T-helper 9 cell (primary cell): ENCODE data around the gene NEUROD2.

Source experiments
- DNase-seq: peaks from one replicate; pipeline ENCODE4 v3.0.0-alpha.2; 2020
- total RNA-seq, 2 donors: gene quantifications; one replicate each; lab custom pipeline; 2026; lab: John Stamatoyannopoulos, UW

NEUROD2 gene
- total RNA-seq, result 0 reads per million in 2 donors

DNA sequence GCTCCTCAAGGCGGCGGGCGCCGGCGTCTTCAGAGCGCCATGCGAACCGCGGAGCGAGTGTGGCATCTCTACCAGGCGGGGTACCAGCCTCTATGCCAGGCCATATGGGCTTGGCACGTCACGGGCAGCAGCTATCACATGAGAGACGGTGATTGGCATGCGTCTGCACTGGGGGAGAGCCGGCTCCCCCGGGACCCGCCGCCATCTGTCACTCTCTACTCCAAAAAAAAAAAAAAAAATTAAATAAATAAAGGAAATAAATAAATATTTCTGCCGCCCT lies at the start of gene NEUROD2:
Gene NEUROD2, minus strand, starts transcription at position 70 of the 280 bp plus-strand sequence. CDS start 1,321 bp downstream, outside the sequence.
- no peak for DNase-seq

DNA sequence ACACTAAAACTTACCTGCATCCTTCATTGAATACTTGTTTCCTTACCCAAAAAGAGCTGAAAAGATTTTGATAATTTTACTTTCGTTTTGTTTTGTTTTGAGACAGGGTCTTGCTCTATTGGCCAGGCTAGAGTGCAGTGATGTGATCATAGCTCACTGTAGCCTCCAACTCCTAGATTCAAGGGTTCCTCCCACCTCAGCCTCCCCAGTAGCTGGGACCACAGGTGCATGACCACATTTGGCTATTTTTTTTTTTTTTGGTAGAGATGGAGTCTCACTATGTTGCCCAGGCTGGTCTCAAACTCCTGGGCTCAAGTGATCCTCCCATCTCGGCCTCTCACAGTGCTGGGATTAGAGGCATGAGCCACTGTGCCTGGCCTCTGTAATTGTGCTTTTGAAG lies 47.4 kb upstream of the NEUROD2 start:
- no peak for DNase-seq

DNA sequence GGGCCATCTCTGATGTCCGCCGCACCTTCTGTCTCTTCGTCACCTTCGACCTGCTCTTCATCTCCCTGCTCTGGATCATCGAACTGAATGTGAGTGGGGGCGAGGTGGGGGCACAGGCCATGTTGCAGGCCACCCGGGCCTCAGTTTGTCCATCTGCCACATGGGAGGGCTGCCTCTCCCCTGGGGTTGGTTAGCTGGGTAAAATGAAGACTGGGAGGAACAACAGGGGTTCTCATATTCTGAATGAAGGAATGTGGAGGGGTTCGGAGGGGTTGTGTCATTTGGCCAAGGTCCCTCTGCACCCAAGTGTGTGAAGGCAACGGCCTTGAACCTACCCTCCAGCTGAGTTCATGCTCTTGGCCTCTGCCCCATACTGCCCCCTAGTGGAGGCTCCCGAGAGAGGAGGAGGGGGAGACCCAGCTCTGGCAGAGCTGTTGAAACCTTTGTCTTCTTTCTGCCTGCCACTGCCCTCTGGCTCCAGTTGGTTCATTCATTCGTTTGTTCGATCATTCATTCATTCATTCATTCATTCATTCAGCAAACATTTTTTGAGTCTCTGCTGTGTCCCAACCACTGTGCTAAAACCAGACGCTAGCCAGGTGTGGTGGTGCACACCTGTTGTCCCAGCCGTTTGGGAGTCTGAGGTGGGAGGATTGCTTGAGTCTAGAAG lies 46.1 kb upstream of the NEUROD2 start:
- peak; percentile 90 for DNase-seq

DNA sequence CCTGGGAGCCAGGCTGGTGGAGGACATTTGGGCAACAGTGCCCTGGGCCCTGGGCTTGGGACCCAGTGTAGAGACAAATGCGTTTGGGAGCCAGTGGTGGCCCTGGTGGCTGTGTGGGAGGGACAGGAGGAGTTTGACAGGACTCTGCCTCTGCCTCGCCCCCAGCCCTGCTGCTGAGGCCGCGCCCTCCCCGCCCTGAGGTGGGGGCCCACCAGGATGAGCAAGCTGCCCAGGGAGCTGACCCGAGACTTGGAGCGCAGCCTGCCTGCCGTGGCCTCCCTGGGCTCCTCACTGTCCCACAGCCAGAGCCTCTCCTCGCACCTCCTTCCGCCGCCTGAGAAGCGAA lies 45.6 kb upstream of the NEUROD2 start:
- no peak for DNase-seq

DNA sequence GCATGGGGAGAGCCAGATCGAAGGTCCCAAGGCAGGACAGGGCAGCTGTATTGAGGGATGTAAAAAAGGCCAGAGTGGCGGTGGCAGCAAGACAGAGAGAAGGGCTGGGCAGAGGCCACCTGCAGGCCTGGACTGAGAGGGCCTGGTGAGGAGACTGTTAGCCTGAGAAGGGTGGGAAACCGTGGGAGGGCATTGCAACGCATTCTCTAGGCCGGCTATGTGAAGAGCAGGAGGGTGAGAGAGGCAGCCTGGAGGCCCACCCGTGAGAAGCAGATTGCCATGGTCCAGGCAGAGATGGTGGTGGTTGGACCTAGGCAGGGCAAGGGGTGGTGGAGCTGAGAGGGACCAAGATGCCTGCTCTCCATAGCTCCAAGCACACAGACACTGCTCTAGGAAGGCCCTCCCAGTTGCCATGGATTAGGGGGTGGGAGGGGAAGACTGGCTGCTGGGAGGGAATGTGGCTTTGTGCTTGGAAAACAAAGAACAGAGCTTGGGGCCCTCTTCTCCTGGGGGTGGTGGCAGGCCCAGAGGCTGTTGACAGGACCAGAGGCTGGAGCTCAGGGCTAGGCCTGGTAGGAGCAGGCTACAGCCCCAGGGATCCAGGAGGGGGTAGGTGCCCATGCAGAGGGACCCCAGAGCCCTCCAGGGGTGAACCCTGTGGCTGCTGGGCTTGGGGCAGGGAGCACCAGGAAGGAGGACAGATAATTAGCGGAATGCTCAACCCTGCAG lies 45.0 kb upstream of the NEUROD2 start:
- no peak for DNase-seq

DNA sequence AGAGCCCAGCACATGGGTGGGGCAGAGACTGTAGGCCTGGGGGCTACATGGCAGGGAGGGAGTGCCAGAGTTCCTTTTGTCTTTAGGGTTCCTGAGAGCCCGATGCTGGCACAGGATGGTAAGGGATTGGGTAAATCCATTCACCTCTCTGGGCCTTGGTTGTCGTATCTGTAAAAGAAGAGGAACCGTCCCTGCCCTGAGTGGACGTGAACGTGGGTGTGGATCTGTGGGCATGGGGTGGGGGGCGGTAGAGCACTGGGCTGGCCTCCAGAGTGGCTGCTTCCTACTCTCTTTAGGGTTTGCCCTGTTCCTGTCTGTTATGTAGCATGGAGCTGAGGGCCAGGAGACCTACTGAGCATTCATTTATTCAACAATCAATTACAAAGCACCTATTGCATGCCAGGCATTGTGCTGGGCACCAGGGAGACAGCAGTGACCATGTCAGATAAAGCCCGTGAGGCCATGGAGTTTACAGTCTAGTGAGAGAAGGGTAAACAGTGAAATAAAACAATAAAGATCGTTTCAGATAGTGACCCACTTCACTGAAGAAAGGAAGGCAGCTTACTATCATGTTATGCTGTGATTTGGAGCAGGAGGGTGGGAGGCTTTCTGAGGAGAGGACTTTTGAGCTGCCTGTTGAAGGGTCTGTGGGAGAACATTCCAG lies 44.3 kb upstream of the NEUROD2 start:
- no peak for DNase-seq

DNA sequence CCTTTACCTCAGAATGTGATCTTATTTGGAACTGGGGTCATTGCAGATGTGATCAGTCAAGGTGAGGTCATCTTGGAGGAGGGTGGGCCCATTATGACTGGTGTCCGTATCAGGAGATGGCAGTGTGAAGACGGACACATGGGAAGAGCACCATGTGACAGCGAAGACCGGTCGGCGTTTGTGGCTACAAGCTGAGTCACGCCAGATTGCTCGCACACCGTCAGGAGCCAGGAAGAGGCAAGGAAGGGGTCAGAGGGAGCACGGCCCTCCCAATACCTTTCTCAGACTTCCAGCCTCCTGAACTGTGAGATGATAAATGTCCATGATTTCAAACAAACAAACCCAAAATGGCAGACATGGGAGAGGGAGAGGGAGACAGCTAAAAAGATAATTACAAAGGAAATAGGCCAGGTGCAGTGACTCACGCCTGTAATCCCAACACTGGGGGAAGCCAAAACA lies 42.4 kb upstream of the NEUROD2 start:
- DNase-seq, result no peak

DNA sequence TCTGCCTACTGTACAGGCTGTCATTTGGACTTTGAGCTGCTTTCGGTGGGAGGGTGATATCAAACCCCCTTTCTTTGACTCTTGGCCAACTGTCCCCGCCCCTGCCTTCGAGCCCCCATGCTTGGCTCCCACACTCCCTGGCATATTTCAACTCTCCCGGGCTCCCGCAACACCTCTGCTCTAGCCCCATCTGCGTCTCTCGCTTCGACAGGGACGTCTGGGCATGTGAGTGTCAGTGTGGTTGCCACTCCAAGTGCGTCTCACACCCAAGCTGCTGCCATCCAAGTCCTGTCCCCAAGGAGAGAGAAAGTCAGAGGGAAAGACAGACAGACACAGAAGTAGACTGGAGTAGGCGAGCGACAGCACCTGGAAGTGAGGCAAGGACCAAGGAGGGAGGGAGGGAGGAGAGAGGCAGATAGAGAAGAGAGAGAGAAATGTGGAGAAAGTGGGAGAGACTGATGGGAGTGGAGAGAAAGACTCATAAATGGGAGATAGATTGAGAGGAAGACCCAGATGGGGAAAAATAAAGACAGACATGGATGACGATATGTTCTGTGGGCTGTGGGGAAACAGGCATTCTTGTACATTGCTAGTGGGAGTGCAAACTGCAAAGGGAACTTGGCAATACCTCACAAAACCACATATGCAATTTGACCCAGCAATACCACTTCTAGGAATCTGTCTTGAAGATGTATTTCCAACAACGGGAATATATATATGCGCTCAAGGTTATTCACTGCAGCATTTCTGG lies 41.1 kb upstream of the NEUROD2 start:
- DNase-seq, result no peak

DNA sequence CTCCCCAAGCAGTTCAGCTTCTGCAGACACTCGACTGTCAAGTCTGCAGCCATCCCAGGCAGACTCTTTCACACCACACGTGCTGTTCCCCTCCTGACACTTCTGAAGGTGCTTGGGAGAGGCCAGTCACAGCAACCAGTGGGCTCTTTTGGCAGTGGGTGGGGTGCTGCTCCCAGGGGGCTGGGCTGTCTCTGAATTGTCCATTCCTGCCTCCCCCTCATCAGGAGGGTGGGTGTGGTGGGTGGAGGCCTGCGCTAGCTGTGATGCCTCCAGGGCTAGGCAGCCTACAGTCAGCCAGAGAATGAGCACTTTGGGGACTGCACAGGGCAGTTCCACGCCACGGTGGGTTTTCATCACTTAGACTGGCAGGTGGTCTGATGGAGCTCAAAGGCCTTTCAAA lies 39.5 kb upstream of the NEUROD2 start:
- no peak for DNase-seq

DNA sequence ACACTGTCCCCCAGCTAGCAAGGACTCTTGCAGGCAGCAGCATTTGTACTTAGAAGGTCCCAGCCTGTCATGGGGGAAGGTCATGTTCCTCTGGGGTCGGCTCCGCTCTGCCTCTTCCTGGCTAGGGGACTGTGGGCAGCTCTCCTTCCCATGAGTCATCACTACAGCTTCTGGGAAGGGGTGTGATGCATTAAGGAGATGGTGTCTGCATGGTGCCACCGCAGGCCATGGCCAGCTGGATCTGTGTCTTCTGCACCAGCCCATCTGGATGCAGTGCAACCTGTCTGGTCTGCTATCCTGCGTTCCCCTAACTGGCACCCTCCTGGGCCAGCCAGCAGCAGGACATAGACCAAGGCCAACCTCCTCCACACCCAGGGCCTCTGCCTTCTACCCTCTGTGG lies 35.6 kb upstream of the NEUROD2 start:
- no peak for DNase-seq

DNA sequence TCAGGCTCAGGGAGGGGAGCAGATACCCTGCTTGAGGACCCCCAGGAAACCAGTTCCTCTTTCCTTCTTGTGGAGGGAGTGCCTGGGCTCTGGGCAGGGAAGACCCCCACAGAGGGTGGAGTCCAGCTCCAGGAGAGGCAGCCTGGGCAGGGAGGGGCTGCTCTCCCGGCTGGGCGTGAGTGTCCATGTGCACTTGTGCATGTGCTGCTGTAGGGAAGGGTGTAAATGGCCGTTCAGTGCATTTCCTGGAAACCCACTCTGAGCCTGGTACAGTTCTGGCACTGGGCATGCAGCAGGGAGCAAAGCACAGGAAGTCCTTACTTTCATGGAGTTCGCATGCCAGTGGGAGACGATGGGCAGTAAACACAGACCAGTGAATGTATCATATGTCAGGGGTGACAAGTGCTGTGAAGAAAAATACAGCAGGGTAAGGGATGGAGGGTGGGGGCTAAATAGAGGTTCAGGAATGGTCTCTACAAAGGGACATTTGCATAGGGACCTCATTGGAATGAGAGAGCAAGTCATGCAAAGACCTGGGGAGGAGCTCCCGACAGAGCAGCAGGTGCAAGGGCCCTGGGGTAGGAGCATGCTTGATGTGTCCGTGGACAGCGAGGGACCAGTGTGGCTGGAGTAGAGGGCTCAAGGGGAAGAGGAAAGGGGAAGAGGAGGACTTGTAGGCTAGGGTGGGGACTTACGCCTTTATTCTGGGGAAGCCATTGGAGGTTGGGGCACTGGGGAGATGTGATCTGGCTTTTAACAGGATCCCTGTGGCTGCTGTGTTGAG lies 34.8 kb upstream of the NEUROD2 start:
- no peak for DNase-seq

DNA sequence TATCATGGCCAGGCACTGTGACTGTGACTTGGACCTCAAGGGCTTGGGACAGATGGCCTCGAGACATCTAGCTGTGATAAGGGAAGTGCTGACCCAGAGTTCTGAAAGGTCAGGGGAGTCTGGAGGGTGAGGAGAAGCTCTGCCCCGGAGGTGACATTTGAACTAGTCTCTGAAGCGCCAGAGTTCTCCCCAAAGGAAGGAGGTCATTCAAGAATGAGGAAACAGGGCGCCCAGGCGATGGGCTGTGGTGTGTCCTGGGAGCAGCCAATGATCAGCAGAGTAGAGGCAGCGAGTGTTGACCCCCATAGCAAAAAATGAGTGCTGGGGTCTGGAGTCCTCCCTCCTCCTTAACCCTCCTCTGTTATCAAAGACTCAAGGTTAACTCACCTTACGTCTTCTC lies 34.2 kb upstream of the NEUROD2 start:
- DNase-seq, result no peak

DNA sequence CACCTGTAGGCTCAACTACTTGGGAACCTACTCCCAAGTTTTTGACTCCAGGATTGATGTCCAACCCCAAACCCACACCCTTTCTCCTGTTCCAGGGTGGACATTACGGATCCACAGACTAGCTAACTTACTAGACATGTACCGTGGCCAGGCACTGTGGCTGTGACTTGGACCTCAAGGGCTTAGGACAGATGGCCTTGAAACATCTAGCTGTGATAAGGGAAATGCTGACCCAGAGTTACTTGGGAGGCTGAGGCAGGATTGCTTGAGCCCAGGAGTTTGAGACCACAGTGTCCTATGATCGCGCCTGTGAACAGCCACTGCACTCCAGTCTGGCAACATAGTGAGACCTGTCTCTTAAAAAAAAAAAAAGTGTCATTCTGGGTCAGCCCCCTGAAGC lies 33.4 kb upstream of the NEUROD2 start:
- no peak for DNase-seq

DNA sequence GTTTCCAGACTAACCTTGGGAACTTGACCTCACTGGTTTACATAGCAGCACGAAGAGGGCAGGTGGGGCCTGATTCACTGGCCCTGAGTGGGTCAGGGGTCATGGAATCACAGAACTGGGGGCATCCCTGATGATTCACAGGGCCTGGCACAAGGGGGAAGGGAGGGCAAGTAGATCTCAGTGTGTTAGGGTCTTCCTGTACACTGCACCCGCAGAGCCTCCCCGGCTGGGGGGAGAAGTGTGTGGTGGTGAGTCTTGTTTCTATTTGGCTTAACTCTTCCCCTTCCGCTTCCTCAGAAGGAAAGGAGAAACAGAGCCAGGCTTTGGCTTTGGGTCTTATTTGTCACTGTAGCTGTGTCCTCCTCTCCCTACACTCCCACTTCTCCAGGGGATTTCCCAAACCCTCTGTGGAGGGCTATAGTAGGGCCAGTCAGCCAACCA lies 32.9 kb upstream of the NEUROD2 start:
- DNase-seq, result no peak

DNA sequence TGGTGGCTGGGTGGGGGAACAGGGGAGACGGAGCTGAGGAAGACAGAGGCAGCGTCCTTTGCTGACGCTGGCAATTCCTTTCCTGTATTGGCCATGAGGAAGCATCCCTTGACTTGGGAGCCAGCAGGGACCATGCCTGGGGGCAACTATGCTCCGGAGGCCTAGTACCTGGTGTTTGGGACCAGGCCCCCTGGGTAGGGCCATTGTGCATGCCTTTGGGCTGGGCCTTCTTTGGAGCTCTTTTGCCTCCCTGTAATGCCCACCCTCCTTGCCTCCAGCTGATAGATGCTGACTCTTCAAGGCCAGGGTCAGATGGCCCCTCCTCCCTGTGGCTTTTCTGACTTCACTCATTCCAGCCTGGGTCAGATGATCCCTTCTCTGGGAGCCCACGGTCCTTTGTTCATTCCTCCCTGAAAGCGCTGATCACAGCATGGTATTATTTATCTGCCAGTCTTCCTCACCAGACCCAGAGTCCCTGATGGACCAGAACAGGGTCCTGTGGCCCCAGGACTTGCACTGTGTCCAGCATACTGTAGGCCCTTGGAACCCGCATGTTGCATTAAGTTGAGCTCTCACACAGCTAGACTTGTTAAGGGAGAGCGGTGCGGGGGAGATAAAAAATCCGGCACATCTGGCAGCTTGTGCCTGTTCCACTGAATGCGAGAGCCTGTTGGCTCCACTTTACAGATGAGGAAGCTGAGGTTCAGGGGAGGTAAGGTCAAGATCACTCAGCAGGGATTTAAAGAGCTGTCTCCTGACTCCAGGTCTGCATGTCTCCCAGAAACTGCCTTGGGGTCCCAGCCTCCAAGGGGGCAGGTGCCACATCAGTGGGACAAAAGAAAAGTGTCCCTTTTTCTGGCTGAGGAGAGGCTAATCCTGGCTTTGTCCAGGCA lies 32.1 kb upstream of the NEUROD2 start:
- DNase-seq, result no peak

DNA sequence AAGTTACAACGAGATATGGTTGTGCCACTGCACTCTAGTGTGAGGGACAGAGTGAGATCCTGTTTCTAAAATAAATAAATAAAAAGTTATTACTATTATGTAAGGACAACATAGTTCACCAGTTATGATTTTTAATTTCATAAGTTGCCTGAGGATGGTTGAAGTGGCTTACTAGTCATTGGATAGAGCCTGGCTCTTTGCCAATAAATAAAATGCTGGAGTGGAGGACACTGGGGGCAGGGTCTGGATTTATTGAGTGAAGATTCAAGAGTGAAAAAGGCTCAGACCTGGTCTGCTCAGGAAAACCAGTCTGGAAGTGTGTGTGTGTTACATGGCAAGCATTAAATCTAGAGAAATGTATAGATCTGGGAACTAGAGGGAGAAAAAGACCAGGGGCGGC lies 31.3 kb upstream of the NEUROD2 start:
- DNase-seq, result no peak

DNA sequence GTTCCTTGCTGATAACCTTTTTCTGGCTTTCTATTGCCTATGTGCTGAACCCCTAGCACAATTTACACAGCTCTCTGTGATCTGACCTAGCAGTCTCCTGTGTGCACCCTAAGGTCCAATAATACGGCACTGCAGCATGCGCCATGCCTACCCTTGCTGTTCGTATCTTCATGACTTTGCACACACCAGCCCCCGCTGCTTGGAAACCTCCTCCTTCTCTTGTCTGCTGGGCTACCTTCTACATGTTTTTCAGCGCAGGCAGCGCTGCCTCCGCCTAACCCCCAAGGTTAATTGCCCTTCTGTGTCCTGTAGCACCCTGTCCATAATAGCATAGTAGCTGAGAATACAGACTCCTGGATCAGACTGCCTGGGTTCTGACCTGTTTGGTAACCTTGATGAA lies 30.6 kb upstream of the NEUROD2 start:
- DNase-seq, result no peak

DNA sequence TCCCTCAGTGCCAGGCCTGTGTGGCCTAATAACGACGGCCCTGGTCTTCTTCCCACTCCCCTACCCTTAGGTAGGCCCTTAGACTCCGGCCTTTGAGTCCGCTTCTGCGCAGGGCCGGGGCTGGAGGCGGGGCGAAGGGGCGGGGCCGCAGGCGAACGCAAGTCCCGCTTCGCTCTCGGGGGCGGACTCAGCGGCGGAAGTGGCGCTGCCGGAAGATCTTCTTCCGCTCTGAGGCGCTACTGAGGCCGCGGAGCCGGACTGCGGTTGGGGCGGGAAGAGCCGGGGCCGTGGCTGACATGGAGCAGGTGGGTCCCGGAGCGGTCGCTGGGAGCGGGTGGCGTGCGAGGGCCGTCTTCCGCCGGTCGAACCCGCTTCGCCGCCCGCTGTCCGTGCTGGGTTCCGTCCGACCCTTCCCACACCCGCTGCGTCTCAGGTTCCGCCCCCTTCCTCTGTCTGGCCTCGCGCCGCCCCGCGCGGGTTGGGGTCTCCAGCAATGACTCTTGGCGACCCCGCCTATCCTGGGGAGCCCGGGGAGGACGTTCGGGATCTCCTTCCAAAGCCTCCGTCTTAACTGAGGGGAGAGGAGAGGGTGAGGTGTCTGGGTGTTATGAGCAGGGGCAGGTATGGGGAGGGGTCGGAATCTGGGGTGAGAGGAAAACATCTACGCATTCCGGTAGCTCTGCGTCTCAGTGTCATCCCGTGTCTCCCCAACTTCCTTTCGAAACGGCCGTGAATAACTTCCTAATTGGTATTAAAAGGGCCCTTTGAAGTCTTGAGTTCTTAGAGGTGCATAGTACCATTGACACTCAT lies 29.4 kb upstream of the NEUROD2 start, which contains the start of gene STARD3:
Gene STARD3, plus strand, starts transcription at position 218 of the 810 bp plus-strand sequence. CDS start 16,388 bp downstream, outside the sequence.
- peak; percentile 88 for DNase-seq

DNA sequence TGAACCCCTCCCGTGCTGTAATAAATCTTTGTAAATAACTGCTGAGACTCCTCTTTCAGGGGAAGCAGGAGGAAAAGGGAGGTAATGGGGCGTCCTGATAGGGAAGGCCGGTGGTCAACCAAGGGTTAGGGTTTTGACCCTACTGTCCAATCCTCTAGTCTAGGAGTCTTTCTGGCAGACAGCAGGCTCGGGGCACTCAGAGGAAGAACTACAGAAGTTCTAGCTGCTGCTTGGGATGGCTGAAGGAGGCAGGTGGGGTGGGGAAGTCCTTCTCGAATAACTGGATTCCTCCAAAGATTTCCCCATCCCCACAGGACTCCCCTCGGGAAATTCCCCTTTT lies 28.8 kb upstream of the NEUROD2 start:
- no peak for DNase-seq

DNA sequence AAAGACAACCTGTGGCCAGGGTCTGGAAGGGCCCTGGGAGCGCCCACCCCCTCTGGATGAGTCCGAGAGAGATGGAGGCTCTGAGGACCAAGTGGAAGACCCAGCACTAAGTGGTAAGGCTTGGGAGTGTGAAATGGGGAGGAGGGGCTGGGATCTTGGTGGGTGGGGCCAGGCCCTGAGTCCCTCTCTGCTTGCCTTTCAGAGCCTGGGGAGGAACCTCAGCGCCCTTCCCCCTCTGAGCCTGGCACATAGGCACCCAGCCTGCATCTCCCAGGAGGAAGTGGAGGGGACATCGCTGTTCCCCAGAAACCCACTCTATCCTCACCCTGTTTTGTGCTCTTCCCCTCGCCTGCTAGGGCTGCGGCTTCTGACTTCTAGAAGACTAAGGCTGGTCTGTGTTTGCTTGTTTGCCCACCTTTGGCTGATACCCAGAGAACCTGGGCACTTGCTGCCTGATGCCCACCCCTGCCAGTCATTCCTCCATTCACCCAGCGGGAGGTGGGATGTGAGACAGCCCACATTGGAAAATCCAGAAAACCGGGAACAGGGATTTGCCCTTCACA lies 28.0 kb upstream of the NEUROD2 start:
- no peak for DNase-seq
